ENCODE data around the gene SIGLEC7.

The SIGLEC7 gene

GRCh38 chr19:51161867-51162496 is 19.9 kb downstream of the SIGLEC7 start:
- H3K27me3 ChIP-seq (ENCODE audit: insufficient read depth, low read length) = no peaks in the 10 kb centered on the region
- H2AFZ ChIP-seq (ENCODE audit: low read length) = no peak overlapping the region
- H3K27ac ChIP-seq (ENCODE audit: low read depth, low read length, poor library complexity, severe bottlenecking) = no peak overlapping the region
- no peak overlapping the region for H3K9ac ChIP-seq (ENCODE audit: low read length)
- H3K9me3 ChIP-seq (ENCODE audit: low read length) = no peaks in the 10 kb centered on the region
- H3K4me1 ChIP-seq (ENCODE audit: insufficient read depth, low read length, severe bottlenecking) = no peaks in the 10 kb centered on the region
- H3K4me2 ChIP-seq (ENCODE audit: low read length) = no peak overlapping the region
- H3K4me3 ChIP-seq (ENCODE audit: low read depth, low read length, poor library complexity, severe bottlenecking) = no peak overlapping the region
- no peak for TF ChIP-seq CTCF (IDR thresholded peaks at IDR 0.05; ENCODE audit: low read length)
- TF ChIP-seq EZH2 (IDR thresholded peaks at IDR 0.05; ENCODE audit: borderline replicate concordance, low read length) = no peak
- H3K9me2 ChIP-seq (ENCODE audit: low read depth, low read length) = no peaks in the 10 kb centered on the region
- no peaks in the 10 kb centered on the region for H3K79me2 ChIP-seq (ENCODE audit: insufficient read depth, low read length)
- no peaks in the 10 kb centered on the region for H4K20me1 ChIP-seq (ENCODE audit: insufficient read depth, low read length)
- no peaks in the 10 kb centered on the region for H3K36me3 ChIP-seq (ENCODE audit: insufficient read depth, low read length)
- no peaks in the 10 kb centered on the region for H3F3A ChIP-seq (ENCODE audit: insufficient read depth, low read length)

GRCh38 chr19:51163257-51163656 is 21.2 kb downstream of the SIGLEC7 start:
- H2AFZ ChIP-seq (ENCODE audit: low read length) = no peak overlapping the region

GRCh38 chr19:51164215-51164614 is 22.1 kb downstream of the SIGLEC7 start:
- Histone ChIP-seq H3K4me2 (ENCODE audit: low read length) (no peak overlapping the region), H3K27ac (ENCODE audit: low read depth, low read length, poor library complexity, severe bottlenecking) (no peak overlapping the region), H3K9me2 (ENCODE audit: low read depth, low read length) (no peaks in the 10 kb centered on the region), H4K20me1 (ENCODE audit: insufficient read depth, low read length) (no peaks in the 10 kb centered on the region), H3K9ac (ENCODE audit: low read length) (no peak overlapping the region), H3K9me3 (ENCODE audit: low read length) (no peaks in the 10 kb centered on the region), H3K27me3 (ENCODE audit: insufficient read depth, low read length) (no peaks in the 10 kb centered on the region), H3K36me3 (ENCODE audit: insufficient read depth, low read length) (no peaks in the 10 kb centered on the region), H2AFZ (ENCODE audit: low read length) (no peak overlapping the region), H3K79me2 (ENCODE audit: insufficient read depth, low read length) (no peaks in the 10 kb centered on the region), H3K4me3 (ENCODE audit: low read depth, low read length, poor library complexity, severe bottlenecking) (no peak overlapping the region), H3K4me1 (ENCODE audit: insufficient read depth, low read length, severe bottlenecking) (no peaks in the 10 kb centered on the region), H3F3A (ENCODE audit: insufficient read depth, low read length) (no peaks in the 10 kb centered on the region)
- TF ChIP-seq CTCF (IDR thresholded peaks at IDR 0.05; ENCODE audit: low read length) (no peak), EZH2 (IDR thresholded peaks at IDR 0.05; ENCODE audit: borderline replicate concordance, low read length) (no peak)

More at GRCh38 chr19:51163257-51163656, 21.2 kb downstream of the SIGLEC7 start:
- Histone ChIP-seq H3K27ac (ENCODE audit: low read depth, low read length, poor library complexity, severe bottlenecking) (no peak overlapping the region), H3K9me2 (ENCODE audit: low read depth, low read length) (no peaks in the 10 kb centered on the region), H3K4me2 (ENCODE audit: low read length) (no peak overlapping the region), H3K4me1 (ENCODE audit: insufficient read depth, low read length, severe bottlenecking) (no peaks in the 10 kb centered on the region), H3K27me3 (ENCODE audit: insufficient read depth, low read length) (no peaks in the 10 kb centered on the region), H3K36me3 (ENCODE audit: insufficient read depth, low read length) (no peaks in the 10 kb centered on the region), H3K79me2 (ENCODE audit: insufficient read depth, low read length) (no peaks in the 10 kb centered on the region), H3K9ac (ENCODE audit: low read length) (no peak overlapping the region), H3K9me3 (ENCODE audit: low read length) (no peaks in the 10 kb centered on the region), H3K4me3 (ENCODE audit: low read depth, low read length, poor library complexity, severe bottlenecking) (no peak overlapping the region), H3F3A (ENCODE audit: insufficient read depth, low read length) (no peaks in the 10 kb centered on the region), H4K20me1 (ENCODE audit: insufficient read depth, low read length) (no peaks in the 10 kb centered on the region)
- TF ChIP-seq EZH2 (IDR thresholded peaks at IDR 0.05; ENCODE audit: borderline replicate concordance, low read length) (no peak), CTCF (IDR thresholded peaks at IDR 0.05; ENCODE audit: low read length) (no peak)

Data from OCI-LY1 (cell line).